Breast epithelium (tissue), 3 donors: ENCODE data around the gene CDC14B.

Source experiments
- CTCF ChIP-seq, 3 donors: fragments of 450-650 bp; IDR thresholded peaks; one replicate each; pipeline ENCODE4 v1.5.1; 2016 to 2017; ENCODE audit warnings: antibody characterized with exemption in 3 of 3, mild to moderate bottlenecking in 3 of 3, moderate library complexity in 3 of 3
- POLR2A ChIP-seq: fragments of 450-650 bp; IDR thresholded peaks from one replicate; pipeline ENCODE4 v1.6.1; 2016; ENCODE audit warnings: antibody characterized with exemption, mild to moderate bottlenecking, moderate library complexity
- POLR2AphosphoS5 ChIP-seq, 3 donors: sonication (generic); formaldehyde crosslinking; IDR thresholded peaks; one replicate each; pipeline ENCODE4 v1.6.1; 2017; ENCODE audit warnings: antibody characterized with exemption in 3 of 3

GRCh38 chr9:96514800-96515158, 104.9 kb downstream of the CDC14B start:
- TF ChIP-seq CTCF (IDR thresholded peaks at IDR 0.05) (no peak), POLR2AphosphoS5 (IDR thresholded peaks at IDR 0.05) (no peak), POLR2A (no peak)
